Smooth muscle cell (in vitro differentiated cells): ENCODE measurements around the gene IRF2BPL. TPM values are rescaled to one million over a fixed set of nuclear protein-coding genes. Genes with fewer than 3 reads are reported as not detected.

Experiments used
- DNase-seq: peaks from one replicate; lab custom pipeline; 2025; ENCODE audit not compliant: unreplicated experiment; lab: John Stamatoyannopoulos, UW
- H2AFZ ChIP-seq: fragments of 200-600 bp; sonication (generic); 2 replicates; pipeline ENCODE4 v1.6.0; 2016; ENCODE audit warnings: antibody characterized with exemption, low read depth, mild to moderate bottlenecking
- H3F3A ChIP-seq: fragments of 200-600 bp; sonication (generic); 2 replicates; pipeline ENCODE4 v1.6.0; 2017; ENCODE audit warnings: antibody characterized with exemption, low read depth
- H3K27ac ChIP-seq: fragments of 200-600 bp; sonication (generic); 2 replicates; pipeline ENCODE4 v1.5.1; 2016; ENCODE audit warnings: low read depth, mild to moderate bottlenecking
- H3K27me3 ChIP-seq: fragments of 200-600 bp; sonication (generic); 2 replicates; pipeline ENCODE4 v1.6.1; 2016; ENCODE audit warnings: low read depth, mild to moderate bottlenecking
- H3K36me3 ChIP-seq: fragments of 200-600 bp; sonication (generic); 2 replicates; pipeline ENCODE4 v1.5.1; 2016; ENCODE audit warnings: low read depth
- H3K4me1 ChIP-seq: fragments of 200-600 bp; sonication (generic); 2 replicates; pipeline ENCODE4 v1.5.1; 2016; ENCODE audit warnings: low read depth
- H3K4me2 ChIP-seq: fragments of 200-600 bp; sonication (generic); 2 replicates; pipeline ENCODE4 v1.6.0; 2016; ENCODE audit warnings: mild to moderate bottlenecking
- H3K4me3 ChIP-seq: fragments of 200-600 bp; sonication (generic); 2 replicates; pipeline ENCODE4 v1.5.1; 2016; ENCODE audit warnings: mild to moderate bottlenecking
- H3K79me2 ChIP-seq: fragments of 200-600 bp; sonication (generic); 2 replicates; pipeline ENCODE4 v1.6.0; 2016; ENCODE audit warnings: low read depth, mild to moderate bottlenecking
- H3K9ac ChIP-seq: fragments of 200-600 bp; sonication (generic); 2 replicates; pipeline ENCODE4 v1.6.0; 2016; ENCODE audit warnings: low read depth
- H3K9me3 ChIP-seq: fragments of 200-600 bp; sonication (generic); replicated peaks from 2 replicates; pipeline ENCODE4 v1.5.1; 2016; ENCODE audit warnings: low read depth
- H4K20me1 ChIP-seq: fragments of 200-600 bp; sonication (generic); 2 replicates; pipeline ENCODE4 v1.6.0; 2016; ENCODE audit warnings: low read depth
- WGBS: methylation state at CpG from one replicate; pipeline ENCODE4 v1.1.7; 2016; ENCODE audit warnings: low lambda C conversion rate; 5-methylcytosine and 5-hydroxymethylcytosine counted together
- polyA plus RNA-seq: library from polyadenylated mRNA; unstranded; fragments of >200 nt; fragmentation: Nextera tagmentation; extraction: Ambion mirVana; gene quantifications from 2 replicates; pipeline ENCODE4 v1.2.1, GENCODE V29; 2016
- total RNA-seq: library from RNA; depleted of rRNA; stranded (reverse); fragments of >200 nt; gene quantifications from 2 replicates; pipeline ENCODE4 v1.2.3, GENCODE V29; 2014
- TF ChIP-seq, protein P1 (sequence below): fragments of 200-600 bp; sonication (generic); IDR thresholded peaks from 2 replicates; pipeline ENCODE4 v1.5.1; 2017; ENCODE audit warnings: borderline replicate concordance, mild to moderate bottlenecking, antibody characterized with exemption; ENCODE audit not compliant: insufficient read depth, poor library complexity, severe bottlenecking

IRF2BPL gene
- total and polyA plus RNA-seq, 2 experiments from 2014 or later = 33.9 to 66.3 TPM

DNA sequence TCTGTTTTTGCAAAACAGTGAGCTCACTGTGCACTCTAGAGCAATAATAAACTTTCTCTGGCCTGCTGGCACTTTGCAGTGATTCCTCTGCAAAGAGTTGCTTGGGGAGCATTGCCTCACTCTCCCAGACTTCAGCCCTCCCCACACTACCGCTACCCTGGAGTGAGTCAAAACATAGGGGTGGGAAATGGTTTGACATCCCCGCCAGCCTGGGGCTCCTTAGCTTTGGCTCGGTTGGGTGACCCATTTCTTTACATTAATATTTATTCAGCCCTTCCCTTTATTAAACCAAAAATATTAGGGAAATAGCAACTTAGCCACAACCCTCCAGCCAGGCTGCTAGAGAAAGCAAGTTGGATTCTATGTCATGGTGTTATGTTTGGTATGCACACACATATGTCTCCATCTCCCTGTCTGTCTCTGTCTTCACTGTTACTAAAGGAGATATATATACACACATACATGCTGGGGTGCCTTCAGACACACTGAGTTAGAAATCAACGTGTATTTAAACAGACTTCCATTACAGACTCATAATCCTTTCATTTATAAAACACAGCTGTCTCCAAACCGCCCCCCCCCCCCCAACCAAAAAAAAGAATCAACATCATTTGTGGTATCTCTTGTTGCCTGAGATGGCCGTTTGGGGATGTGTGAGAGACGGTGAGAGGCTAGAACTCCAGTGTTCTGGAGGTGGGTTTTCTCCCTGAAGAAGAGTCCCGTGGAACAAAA, 3.4 kb upstream of the IRF2BPL start:
- WGBS = 9% methylated on average over 8 of the region's 8 CpGs
- H2AFZ ChIP-seq = no peak overlapping the region

GRCh38 chr14:77027538-77028383, 747 bp downstream of the IRF2BPL start:
- H3F3A ChIP-seq = peaks cover 44% of the 10 kb centered on the region
- H3K27ac ChIP-seq = peak overlapping the region; percentile 96
- H4K20me1 ChIP-seq = peaks cover 51% of the 10 kb centered on the region
- peak overlapping the region; percentile 94 for H3K9ac ChIP-seq
- H3K4me2 ChIP-seq = peak overlapping the region; percentile 97
- H2AFZ ChIP-seq = no peak overlapping the region
- no peaks in the 10 kb centered on the region for H3K36me3 ChIP-seq
- WGBS = 1% methylated on average over 60 of the region's 81 CpGs
- peaks cover 57% of the 10 kb centered on the region for H3K79me2 ChIP-seq
- H3K4me3 ChIP-seq = peak overlapping the region; percentile 63
- peak; percentile 73 for DNase-seq
- TF ChIP-seq, protein P1, sequence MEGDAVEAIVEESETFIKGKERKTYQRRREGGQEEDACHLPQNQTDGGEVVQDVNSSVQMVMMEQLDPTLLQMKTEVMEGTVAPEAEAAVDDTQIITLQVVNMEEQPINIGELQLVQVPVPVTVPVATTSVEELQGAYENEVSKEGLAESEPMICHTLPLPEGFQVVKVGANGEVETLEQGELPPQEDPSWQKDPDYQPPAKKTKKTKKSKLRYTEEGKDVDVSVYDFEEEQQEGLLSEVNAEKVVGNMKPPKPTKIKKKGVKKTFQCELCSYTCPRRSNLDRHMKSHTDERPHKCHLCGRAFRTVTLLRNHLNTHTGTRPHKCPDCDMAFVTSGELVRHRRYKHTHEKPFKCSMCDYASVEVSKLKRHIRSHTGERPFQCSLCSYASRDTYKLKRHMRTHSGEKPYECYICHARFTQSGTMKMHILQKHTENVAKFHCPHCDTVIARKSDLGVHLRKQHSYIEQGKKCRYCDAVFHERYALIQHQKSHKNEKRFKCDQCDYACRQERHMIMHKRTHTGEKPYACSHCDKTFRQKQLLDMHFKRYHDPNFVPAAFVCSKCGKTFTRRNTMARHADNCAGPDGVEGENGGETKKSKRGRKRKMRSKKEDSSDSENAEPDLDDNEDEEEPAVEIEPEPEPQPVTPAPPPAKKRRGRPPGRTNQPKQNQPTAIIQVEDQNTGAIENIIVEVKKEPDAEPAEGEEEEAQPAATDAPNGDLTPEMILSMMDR = no peak
- peaks cover 44% of the 10 kb centered on the region for H3K4me1 ChIP-seq
- no peaks in the 10 kb centered on the region for H3K9me3 ChIP-seq
- H3K27me3 ChIP-seq = no peaks in the 10 kb centered on the region

More for the DNA sequence above, 3.4 kb upstream of the IRF2BPL start:
- peaks cover 10% of the 10 kb centered on the region for H4K20me1 ChIP-seq
- H3K27me3 ChIP-seq = no peaks in the 10 kb centered on the region
- peak overlapping the region; percentile 83 for H3K9ac ChIP-seq
- H3K4me3 ChIP-seq = no peak overlapping the region
- DNase-seq = no peak
- H3K79me2 ChIP-seq = peaks cover 19% of the 10 kb centered on the region
- TF ChIP-seq, protein P1 = no peak
- H3K4me1 ChIP-seq = peaks cover 35% of the 10 kb centered on the region
- H3K36me3 ChIP-seq = no peaks in the 10 kb centered on the region
- H3F3A ChIP-seq = peaks cover 32% of the 10 kb centered on the region
- no peaks in the 10 kb centered on the region for H3K9me3 ChIP-seq
- peak overlapping the region; percentile 87 for H3K4me2 ChIP-seq
- H3K27ac ChIP-seq = peak overlapping the region; percentile 96

- no peaks in the 10 kb centered on the region for H3K36me3 ChIP-seq
- peak overlapping the region; percentile 94 for H3K9ac ChIP-seq
- no peaks in the 10 kb centered on the region for H3K9me3 ChIP-seq
- peaks cover 41% of the 10 kb centered on the region for H3F3A ChIP-seq
- peak overlapping the region; percentile 96 for H3K27ac ChIP-seq
- WGBS = under 1% methylated on average over 53 of the region's 65 CpGs
- no peak for DNase-seq
- H2AFZ ChIP-seq = no peak overlapping the region
- H3K4me3 ChIP-seq = peak overlapping the region; percentile 63
- H3K4me2 ChIP-seq = peak overlapping the region; percentile 97
- no peaks in the 10 kb centered on the region for H3K27me3 ChIP-seq
- TF ChIP-seq, protein P1 = no peak
- H4K20me1 ChIP-seq = peaks cover 58% of the 10 kb centered on the region
- peaks cover 57% of the 10 kb centered on the region for H3K79me2 ChIP-seq
- peaks cover 38% of the 10 kb centered on the region for H3K4me1 ChIP-seq
These were observed 1.5 kb downstream of the IRF2BPL start for GRCh38 chr14:77026930-77027537.
